ENCODE data around the gene TYK2.

- TF ChIP-seq MAFK (IDR thresholded peaks at IDR 0.05; ENCODE audit: low read depth, low read length) (no peak), ELK1 (IDR thresholded peaks at IDR 0.05; ENCODE audit: borderline replicate concordance, low read depth, low read length) (no peak), CTCF (conservative IDR thresholded peaks at IDR 0.05; ENCODE audit: low read depth, low read length) (no peak), POLR2A (IDR thresholded peaks at IDR 0.05; ENCODE audit: low read depth, low read length) (no peak), NFE2L2 (IDR thresholded peaks at IDR 0.05; ENCODE audit: low read depth, low read length) (no peak), RCOR1 (IDR thresholded peaks at IDR 0.05; ENCODE audit: insufficient replicate concordance, low read length) (no peak), MXI1 (IDR thresholded peaks at IDR 0.05; ENCODE audit: borderline replicate concordance, low read depth, low read length) (no peak), FOS (IDR thresholded peaks at IDR 0.05; ENCODE audit: low read depth, low read length) (no peak), SMC3 (IDR thresholded peaks at IDR 0.05; ENCODE audit: low read depth, low read length) (no peak), RAD21 (IDR thresholded peaks at IDR 0.05; ENCODE audit: low read length) (no peak), BHLHE40 (IDR thresholded peaks at IDR 0.05; ENCODE audit: low read depth, low read length) (no peak), USF2 (IDR thresholded peaks at IDR 0.05; ENCODE audit: low read depth, low read length) (no peak)
Measured at GRCh38 chr19:10321874-10322835, 58.2 kb downstream of the TYK2 start.

All from IMR-90 (cell line).